ENCODE measurements around the gene SSH2.
"Not testable (repeated sequence)": the region's sequence is repeated elsewhere in the genome, so short reads cannot be mapped to it uniquely, and the experiment has no call there.

The SSH2 gene

DNA sequence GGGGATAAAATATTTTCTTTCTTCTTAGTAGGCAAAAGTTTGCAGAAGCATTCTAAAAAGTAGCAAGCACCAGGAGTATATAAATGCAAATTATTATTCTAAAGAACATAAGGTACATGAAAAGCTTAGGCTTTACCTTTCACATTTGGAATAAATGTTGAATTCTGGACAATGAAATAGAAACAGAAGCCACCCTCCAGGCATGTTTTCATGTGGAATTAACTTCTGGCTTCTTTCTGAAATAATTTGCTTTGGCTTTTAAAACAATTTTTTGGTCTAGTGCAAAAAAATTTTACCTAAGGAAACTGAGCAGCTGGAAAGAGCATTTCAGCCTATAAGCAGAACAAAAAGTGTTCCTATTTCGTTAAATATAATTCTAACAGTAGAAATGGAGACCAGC, 197.8 kb downstream of the SSH2 start:
- DNase-seq, result no peak

DNA sequence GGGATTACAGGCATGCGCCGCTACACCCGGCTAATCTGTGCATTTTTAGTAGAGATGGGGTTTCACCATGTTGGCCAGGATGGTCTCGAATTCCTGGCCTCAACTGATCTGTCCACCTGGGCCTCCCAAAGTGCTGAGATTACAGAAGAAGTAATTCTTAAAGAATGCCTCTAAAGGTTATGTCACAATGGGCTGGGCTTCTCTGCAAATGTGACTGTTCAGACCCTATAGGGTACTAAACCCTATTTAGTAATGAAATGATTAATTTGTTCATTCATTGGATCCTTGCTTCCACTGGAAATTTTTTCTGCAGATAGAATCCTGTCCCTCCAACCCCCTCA, 198.5 kb downstream of the SSH2 start:
- DNase-seq, result no peak

DNA sequence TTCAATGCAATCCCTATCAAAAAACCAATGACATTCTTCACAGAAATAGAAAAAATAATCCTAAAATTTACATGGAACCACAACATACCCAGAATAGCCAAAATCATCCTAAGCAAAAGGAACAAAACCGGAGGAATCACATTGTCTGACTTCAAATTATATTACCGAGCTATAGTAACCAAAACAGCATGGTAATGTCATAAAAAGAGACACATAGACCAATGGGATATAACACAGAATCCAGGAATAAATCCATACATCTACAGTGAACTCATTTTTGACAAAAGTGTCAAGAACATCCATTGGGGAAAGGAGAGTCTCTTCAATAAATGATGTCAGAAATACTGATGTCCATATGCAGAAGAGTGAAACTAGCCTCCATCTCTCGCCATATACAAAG, 201.5 kb downstream of the SSH2 start:
- DNase-seq, result no peak

DNA sequence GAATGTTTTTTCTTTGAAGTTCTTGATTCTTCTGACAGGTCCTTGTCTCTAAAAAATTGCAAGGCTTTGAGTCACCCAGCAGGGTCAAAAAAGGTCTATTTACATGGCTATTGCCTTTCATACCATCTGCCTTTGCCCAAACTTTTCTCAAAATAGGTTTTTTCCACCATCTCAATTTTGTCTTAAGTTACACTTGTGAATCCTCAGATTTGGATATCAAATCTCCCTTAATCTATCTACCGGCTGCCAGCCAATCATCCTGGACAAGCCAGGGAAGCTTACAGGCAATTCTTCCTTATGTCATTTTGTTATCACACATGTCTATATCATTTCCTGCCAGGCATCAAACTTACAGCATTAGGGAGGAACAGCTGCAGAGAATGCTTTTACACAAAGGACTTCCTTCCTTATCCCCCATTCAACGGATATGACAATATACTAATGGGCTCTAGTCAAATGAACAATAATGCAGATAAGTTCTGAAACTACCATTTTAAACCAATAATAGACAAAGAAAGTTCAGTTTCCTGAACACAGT, 203.2 kb downstream of the SSH2 start:
- DNase-seq, result no peak

DNA sequence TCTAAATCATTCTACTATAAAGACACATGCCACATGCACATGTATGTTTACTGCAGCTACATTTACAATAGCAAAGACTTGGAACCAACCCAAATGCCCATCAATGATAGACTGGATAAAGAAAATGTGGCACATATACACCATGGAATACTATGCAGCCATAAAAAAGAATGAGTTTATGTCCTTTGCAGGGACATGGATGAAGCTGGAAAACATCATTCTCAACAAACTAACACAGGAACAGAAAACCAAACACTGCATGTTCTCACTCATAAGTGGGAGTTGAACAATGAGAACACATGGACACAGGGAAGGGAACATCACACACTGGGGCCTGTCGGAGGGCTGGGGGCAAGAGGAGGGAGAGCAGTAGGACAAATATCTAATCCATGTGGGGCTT, 204.6 kb downstream of the SSH2 start:
- not testable (repeated sequence) for DNase-seq

DNA sequence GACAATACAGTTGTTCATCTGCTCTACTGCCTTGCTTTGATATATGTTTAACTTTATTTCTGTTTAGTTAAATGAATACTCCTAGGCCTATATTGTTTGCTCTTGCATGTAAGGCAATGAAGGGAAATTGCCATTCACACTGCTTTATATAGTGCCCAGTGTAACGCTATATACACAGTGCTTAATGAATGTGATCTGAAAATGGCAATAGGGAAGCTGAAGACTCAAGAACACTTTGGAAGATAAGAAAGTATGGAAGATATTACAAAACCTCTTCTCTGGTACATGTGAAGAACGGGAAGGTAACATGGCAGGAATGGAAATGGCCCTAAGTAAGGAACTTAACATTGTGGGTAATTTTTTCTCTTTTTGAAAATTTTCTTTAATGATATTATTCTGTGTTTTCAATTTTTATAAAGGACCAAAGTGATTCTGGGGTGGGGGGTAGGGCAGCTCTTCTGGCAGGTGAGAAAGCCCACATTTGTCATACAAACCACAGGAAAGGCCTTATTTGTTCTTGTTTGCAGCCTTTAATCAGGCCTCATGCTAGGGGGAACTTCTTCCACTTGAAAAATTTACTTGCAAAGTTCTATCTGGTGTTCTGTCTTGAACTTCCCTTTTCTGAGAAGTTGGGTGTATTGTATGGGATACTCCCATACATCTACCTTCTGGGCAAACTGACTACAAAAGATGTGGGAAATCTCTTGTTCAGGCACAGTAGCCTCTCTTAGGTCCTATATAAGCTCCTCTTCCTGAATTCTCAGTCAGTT, 206.6 kb downstream of the SSH2 start:
- no peak for DNase-seq

DNA sequence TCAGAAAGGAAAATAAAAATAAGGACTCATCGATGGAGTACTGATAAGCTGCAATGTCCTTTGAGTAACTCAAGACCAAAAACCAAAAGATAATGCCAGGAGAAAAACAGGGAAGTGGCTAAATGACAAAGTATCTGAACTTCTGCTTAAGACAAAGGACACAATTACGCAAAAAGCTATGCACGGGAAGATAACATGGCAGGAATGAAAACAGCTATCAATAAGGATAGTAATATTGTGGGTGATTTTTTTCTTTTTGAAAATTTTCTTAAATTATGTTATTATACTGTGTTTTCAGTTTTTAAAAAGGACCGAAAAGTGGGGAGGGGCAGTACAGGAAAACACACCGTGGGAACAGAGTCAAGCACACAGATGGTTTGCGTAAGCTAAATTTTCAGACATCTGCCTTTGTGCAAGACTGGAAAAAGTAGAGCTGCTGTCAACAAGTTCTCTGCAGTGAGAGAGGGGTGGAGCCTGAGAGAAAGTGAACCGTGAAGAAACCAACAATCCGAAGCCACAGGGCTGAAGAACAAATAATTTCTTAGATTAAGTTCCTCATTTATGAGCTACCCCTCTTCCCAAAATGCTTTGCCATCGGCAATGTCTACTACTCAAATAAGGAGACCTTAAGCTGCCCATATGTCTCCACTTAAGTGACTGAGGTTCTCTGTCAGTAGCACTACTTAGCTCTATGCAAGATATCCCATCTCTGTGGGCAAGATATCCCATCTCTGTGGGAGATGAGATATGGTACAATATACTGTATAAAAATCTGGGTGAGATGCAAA, 207.4 kb downstream of the SSH2 start:
- DNase-seq, result peak; percentile 45

DNA sequence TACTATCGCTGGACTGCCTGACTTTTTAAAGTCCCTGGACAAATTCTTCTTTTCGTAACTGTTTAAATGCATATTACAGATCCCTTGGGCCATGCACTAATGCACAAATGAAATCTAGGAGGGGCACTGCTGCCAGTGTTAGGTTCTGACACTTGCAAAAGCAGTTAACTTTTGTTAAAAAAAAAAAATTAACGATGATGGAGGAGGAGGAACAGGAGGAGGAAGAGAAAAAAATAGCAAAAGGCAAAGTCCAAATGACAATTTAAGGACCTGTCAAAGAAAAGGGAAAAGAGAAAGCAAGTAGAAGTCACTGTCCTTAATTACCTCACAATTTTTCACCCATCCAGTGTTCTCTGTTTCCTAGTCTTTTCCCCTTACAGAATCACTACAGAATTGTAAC, 209.5 kb downstream of the SSH2 start:
- DNase-seq, result no peak

DNA sequence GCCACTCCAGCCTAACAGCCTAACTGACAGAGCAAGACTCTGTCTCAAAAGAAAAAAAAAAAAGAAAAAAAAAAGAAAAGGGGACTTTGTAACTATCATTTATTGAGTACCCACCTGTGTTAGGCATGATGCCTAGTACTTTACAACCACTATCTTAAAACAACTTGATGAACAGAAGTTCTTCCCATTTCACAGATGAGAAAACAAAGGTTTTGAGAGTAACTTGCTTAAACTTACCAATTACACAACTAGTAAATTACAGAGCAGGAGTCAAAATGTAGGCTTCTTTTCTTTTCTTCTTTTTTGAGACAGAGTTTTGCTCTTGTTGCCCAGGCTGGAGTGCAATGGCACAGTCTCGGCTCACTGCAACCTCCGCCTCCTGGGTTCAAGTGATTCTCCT, 210.6 kb downstream of the SSH2 start:
- no peak for DNase-seq

DNA sequence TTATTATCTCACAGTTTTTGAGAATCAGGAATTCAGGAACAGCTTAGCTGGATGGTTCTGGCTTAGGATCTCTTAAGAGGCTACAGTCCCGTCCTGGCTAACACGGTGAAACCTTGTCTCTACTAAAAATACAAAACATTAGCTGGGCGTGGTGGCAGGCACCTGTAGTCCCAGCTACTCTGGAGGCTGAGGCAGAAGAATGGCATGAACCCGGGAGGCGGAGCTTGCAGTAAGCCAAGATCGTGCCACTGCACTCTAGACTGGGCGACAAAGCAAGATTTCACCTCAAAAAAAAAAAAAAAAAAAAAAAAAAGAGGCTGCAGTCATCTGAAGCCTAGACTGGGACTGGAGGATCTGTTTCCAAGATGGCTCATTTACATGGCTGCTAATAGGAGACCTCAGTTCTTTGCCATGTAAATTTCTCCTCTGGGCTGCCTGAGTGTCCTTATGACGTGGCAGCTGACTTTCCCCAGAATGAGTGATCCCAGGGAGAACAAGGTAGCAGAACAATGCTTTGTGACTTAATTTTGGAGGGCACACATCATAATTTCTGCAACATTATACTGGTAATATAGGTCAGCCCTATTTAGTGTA, 211.5 kb downstream of the SSH2 start:
- DNase-seq, result no peak

DNA sequence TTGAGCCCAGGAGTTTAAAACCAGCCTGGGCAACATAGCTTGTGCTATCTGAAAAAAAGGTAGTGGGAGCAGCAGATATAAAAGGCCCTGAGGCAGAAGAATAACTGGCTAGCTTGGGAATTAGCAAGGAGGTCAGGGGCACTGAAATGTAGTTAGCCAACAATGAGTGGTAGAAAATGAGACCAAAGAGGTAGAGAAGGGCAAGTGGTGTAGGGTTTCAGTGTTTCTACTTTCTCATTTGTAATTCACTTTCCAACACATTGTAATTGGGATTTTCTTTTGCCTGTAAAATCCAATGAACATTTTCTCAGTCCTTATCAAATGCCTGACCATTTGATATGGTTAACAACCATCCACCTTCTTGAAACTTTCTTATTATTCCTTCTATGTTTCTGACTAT, 212.2 kb downstream of the SSH2 start:
- no peak for DNase-seq

DNA sequence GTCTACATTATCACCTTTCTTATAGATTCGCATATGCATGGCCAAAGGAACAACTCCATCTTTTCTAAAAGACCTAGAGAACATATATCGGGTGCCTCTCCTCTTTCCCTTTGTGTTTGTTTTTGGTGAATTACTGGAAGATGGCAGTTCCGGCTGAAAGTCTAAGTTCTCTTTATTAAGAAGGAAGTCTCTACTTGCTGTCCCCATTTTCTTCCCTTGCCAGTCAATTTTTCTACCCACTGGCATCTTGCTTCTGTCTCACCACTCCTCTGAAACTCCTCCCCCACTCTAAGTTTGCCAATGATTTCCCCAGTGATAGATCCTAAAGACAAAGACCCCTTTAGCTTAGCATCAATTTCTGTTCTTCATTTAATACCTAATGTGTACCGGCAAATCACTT, 213.5 kb downstream of the SSH2 start:
- DNase-seq, result no peak

DNA sequence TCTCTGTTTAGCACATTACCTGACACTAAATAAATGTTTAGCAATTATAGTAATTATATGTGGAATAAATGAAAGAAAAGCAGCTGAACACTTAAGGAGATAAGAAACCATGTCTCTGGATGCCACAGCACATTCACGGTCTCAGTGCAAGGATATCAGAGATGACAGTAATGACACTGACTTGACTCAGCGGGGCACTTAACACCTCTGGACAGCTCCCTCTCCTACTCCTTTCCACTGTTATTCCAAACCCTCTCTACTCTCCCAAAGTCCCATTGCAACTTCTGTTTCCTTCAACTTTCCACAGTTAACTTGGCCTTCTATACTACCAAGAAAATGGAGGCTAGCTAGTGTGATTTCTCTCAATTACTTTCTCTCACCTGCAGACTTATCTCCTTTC, 214.3 kb downstream of the SSH2 start:
- no peak for DNase-seq

DNA sequence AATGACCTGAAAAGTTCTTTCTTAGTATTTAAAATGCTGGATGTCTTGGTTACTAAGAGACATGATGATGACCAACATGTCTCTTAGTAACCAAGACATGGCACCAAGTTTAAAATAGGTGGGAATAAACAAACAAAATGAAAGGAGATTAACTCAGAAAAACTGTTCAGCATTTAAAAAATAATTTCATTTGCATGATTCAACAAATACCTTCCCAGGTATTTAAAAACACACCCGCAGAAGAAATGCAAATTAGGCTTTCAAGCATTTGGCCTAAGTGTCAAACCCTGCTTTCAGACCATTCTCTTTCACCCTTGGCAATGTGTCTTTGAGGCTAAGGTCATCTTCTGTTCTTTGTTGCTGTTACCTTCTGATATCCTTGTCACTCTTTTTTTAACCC, 215.9 kb downstream of the SSH2 start:
- no peak for DNase-seq

DNA sequence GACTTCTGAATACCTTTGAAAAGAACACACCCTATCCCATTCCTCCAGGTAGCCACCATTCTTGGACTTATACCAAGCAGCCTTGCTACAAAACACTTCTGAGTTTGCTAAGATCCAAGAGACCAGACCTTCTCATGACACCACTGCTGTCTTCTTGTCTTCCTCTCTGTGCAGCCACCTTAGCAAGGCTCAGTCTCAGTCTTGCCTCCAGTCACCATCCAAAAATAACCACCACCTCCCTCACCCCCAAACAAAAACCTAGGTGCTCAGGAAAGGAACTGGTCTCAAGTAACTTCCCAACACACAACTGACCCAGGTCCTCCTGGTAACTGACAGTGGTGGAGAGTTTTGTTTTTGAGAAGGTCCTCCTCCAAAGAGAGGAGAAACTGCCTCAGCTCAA, 216.4 kb downstream of the SSH2 start:
- DNase-seq, result no peak

DNA sequence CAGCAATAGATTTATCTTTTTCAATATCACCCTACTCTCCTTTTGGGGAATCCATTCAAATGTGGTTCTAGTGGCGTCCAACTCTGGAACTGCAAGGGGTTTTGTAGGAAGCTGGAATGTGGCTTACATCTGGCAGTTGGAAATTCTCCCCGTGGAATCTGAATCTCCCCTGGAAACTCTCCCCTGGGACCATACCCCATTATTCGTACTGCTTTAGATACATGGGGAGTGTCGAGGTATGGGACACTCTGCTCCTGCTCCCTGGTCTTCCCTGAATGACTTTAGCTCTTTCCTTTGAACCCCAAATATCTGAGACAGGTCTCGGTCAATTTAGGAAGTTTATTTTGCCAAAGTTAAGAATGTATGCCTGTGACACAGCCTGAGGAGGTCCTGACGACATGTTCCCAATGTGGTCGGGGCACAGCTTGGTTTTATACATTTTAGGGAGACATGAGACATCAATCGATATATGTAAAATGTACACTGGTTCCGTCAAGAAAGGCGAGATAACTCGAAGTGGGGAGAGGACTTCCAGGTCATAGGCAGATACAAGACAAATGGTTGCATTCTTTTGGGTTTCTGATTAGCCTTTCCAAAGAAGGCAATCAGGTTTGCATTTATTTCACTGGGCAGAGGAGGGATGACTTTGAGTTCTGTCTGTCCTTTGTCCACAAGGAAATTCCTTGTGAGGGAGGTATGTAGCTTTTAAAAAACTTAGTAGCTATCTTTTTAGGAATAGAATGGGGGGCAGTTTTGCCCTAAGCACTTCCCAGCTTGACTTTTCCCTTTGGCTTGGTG, 218.2 kb downstream of the SSH2 start:
- DNase-seq, result no peak

DNA sequence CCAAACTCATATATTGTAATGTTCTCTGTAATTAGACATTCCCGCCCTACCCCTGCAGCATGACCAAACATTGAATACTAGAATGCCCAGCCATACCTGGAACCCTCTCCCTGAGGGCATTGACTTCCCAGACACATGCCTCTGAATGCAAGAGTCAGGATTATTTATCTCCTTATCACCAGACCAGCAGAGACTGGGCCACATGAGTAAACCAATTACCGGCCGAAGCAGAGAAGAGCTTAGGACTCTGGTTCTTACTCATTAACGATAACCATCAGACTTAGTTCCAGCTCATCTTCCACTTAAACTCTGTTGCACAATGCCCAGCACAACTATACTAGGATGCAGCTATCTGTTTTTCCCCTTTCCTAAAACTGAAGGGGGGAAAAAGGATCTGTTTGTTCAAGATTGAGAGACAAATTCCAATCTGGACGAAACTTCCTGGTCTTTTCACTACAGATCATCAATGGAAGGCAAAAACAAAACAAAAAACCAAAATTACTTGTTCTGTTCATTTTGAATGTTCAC, 219.1 kb downstream of the SSH2 start:
- DNase-seq, result no peak

DNA sequence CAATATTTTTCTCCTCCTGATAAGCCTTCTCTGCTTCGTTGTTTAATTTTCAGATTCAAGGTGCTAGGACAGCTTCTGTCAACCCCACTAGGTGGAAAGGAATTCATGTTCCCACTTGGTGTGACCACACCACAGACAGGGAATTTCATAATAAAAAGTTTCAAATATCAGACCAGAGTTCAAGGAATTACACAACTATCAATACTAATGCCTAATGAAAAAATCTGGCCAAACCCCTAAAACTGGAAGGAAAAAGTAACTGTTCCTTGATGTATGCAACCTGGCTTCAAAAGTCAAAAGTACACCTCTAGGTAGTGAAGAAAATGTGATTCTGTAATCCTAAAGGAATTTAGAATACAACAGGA, 219.5 kb downstream of the SSH2 start:
- DNase-seq, result no peak

DNA sequence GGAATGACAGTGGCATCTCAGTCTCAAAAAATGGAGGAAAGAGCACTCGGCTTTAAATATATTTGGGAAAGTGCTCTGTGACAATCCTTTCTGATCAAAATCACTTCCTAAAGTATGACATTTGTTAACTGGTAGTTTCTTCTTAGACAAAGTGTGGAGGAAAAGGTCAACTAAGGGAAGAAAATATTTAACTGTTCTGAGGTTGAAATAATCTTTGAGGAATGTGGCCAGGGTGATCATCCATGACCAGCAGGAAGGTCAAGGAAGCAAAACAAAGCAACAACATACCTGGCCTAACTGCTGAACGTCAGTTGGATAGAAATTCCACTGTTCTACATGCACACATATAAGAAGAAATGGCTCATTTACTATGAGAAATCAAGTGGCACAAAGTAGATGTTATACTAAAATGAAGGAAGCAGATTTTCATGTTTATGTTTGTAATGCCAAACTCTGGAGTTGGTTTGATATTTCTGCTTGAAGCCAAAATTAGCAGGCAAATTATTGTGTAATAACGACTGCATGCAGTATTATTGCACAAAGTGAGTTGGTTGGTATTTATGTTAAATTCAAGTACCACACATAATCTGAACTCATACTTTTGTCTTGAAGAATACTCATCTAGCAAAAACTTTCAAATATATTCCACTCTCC, 220.0 kb downstream of the SSH2 start:
- DNase-seq, result no peak

DNA sequence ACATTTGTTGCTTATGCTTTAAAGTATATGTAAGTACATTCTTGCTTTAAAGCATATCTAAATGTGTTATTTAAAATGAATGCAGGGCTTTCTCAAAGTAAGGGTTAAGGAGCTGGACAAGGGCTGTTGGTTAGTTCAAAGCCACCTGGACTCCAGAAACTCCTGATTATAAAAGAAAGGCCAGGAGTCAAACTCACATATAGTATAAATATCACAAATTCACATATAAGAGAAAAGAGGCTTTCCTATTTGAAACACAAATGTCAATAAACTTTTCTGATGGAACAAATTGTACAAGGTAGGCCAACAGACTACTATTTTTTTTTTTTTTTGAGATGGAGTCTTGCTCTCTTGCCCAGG, 222.8 kb downstream of the SSH2 start:
- DNase-seq, result no peak

DNA sequence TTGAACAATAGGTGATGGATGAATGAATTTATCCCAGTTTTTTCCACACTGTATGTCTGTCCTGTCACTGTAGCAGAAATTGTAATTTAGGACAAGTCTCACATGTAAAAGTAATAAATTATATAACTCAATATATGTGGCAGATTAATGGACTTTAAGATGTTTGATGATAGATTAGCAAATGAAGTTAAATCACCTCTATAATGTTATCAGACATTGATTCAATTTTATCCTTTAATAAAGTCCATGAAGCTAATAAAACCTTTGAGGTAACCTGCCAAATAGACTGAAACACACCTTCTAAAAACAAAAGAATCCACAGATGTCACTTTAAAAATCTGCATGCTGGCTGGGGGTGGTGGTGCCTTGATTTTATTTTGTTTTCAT, 224.0 kb downstream of the SSH2 start:
- DNase-seq, result no peak

DNA sequence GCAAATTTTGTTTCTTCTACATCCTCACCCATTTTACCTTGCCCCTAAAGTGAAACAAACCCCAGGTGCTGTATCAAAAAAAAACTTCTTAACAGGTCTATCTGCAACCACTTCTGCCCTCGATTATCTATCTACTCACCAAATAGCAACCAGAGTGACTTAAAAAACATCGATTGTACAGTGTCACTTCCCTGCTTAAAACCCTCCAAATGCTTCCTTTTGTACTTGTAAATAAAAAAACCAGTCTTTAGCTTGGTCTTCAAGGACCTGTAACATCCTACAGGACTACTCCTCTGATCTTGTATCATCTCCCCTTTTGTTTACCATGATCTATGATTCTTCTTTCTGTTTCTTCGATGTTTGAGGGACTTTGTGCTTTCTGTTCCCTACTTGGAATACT, 224.6 kb downstream of the SSH2 start:
- DNase-seq, result no peak

DNA sequence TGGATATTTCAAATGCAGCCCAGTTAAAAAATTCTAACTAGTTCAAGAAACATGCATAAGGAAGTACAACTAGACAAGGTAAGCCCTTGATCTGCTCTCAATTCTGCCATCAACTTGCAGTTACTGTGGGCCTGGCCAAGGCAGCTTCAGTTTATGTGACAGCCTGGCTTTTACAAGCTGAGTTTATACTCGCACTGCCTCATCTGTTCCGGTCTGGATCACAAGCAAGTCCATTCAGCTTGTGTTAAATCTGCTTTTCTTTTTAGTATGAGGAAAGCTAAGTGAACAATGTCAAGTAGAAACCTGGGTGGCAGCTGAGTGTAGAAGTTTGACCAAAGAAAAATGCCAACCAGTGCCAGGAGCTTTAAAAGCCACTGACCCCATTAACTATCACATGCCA, 230.7 kb downstream of the SSH2 start:
- DNase-seq, result no peak
